WTC11 (cell line): ENCODE results near the gene AHRR.

Experiments
- FOXP1 ChIP-seq: sonication (generic); formaldehyde crosslinking; IDR thresholded peaks from 2 replicates; pipeline ENCODE4 v1.8.0; 2022; ENCODE audit warnings: missing genetic modification reagents, mild to moderate bottlenecking, moderate library complexity, borderline replicate concordance
- MLX ChIP-seq: sonication (generic); formaldehyde crosslinking; IDR thresholded peaks from 2 replicates; pipeline ENCODE4 v1.8.1; 2023; ENCODE audit warnings: mild to moderate bottlenecking, missing genetic modification reagents, moderate library complexity
- PREB ChIP-seq: sonication (generic); formaldehyde crosslinking; IDR thresholded peaks from 2 replicates; pipeline ENCODE4 v1.8.1; 2022; ENCODE audit warnings: mild to moderate bottlenecking, missing genetic modification reagents, moderate library complexity, borderline replicate concordance
- SP1 ChIP-seq: sonication (generic); formaldehyde crosslinking; conservative IDR thresholded peaks from 2 replicates; pipeline ENCODE4 v1.8.1; 2022; ENCODE audit warnings: missing genetic modification reagents
- USF2 ChIP-seq: sonication (generic); formaldehyde crosslinking; IDR thresholded peaks from 2 replicates; pipeline ENCODE4 v1.8.1; 2023; ENCODE audit warnings: mild to moderate bottlenecking, missing genetic modification reagents, moderate library complexity
- TF ChIP-seq, protein P1 (sequence below): sonication (generic); formaldehyde crosslinking; IDR thresholded peaks from 2 replicates; pipeline ENCODE4 v1.8.1; 2023; ENCODE audit warnings: mild to moderate bottlenecking, missing genetic modification reagents
- TF ChIP-seq, protein P2 (sequence below): fragments of 200-600 bp; IDR thresholded peaks from 2 replicates; pipeline ENCODE4 v1.8.0; 2022; ENCODE audit warnings: antibody characterized with exemption

DNA sequence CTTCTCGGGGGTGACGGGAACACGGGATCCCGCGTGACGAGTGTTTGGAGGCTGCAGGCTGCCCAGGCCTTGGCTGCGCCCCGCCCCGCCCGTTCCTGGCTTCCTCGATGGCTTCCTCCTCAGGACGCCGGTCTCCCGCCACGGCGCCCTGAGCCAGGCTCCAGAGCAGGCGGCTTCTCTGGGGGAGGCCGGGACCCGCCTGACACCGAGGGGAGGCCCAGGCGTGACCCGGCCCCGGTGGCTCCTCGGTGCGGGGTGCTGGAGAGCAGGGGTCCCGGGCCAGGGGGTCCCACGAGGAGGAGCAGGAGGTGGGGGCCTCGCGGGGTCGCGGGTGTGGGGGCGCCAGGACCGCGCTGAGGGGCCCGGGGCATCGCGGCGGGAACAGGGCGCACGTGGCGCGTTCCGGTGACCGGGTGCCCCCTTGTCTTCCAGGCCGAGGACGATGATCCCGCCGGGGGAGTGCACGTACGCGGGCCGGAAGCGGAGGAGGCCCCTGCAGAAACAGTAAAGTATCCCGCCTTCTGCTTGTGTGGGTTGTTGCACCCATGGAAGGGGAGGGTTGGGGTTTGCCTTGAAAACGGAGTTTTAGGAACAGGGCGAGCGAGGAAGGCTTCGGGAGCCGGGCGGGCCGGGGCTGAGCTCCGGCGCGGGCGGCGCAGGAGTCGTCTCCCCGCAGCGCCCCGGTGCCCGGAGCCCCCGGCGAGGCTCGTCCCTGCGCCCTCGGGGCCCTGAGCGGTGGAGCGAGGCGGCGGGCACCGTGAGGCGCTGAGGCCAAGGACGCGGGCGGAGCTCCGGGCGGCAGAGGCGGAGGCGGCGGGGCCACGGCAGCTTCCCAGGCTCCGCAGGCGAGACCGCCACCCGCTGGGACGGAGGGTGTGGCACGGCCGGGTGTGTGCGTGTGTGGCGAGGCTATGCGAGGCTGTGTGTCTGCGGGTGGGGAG, 22.2 kb downstream of the AHRR start:
- TF ChIP-seq, protein P1, sequence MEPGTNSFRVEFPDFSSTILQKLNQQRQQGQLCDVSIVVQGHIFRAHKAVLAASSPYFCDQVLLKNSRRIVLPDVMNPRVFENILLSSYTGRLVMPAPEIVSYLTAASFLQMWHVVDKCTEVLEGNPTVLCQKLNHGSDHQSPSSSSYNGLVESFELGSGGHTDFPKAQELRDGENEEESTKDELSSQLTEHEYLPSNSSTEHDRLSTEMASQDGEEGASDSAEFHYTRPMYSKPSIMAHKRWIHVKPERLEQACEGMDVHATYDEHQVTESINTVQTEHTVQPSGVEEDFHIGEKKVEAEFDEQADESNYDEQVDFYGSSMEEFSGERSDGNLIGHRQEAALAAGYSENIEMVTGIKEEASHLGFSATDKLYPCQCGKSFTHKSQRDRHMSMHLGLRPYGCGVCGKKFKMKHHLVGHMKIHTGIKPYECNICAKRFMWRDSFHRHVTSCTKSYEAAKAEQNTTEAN, result peak; percentile 78
- TF ChIP-seq, protein P2, sequence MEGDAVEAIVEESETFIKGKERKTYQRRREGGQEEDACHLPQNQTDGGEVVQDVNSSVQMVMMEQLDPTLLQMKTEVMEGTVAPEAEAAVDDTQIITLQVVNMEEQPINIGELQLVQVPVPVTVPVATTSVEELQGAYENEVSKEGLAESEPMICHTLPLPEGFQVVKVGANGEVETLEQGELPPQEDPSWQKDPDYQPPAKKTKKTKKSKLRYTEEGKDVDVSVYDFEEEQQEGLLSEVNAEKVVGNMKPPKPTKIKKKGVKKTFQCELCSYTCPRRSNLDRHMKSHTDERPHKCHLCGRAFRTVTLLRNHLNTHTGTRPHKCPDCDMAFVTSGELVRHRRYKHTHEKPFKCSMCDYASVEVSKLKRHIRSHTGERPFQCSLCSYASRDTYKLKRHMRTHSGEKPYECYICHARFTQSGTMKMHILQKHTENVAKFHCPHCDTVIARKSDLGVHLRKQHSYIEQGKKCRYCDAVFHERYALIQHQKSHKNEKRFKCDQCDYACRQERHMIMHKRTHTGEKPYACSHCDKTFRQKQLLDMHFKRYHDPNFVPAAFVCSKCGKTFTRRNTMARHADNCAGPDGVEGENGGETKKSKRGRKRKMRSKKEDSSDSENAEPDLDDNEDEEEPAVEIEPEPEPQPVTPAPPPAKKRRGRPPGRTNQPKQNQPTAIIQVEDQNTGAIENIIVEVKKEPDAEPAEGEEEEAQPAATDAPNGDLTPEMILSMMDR, result no peak
- no peak for TF ChIP-seq MLX (CRISPR knock-in tag)
- no peak for TF ChIP-seq SP1 (CRISPR knock-in tag)
- TF ChIP-seq FOXP1 (CRISPR knock-in tag), result 0 out of 2 replicates have a peak, but pooled peaks have one; percentile 42
- TF ChIP-seq USF2 (CRISPR knock-in tag), result no peak; the same call in 1 of the 2 replicates
- TF ChIP-seq PREB (CRISPR knock-in tag), result no peak
